HepG2 (cell line): ENCODE results near the gene TBCB. TPM values are rescaled to one million over a fixed set of nuclear protein-coding genes. Genes with fewer than 3 reads are reported as not detected.

Experiments used
- CCAR2 ChIP-seq: fragments of 200-400 bp; formaldehyde crosslinking; optimal IDR thresholded peaks from 2 replicates; pipeline ENCODE3; 2018; ENCODE audit warnings: low read depth, mild to moderate bottlenecking, low read length, moderate library complexity
- DZIP1 ChIP-seq: sonication (generic); formaldehyde crosslinking; IDR thresholded peaks from 2 replicates; pipeline ENCODE4 v1.5.0; 2020; ENCODE audit warnings: mild to moderate bottlenecking, missing genetic modification reagents
- ETV5 ChIP-seq: IDR thresholded peaks from 2 replicates; pipeline ENCODE4 v1.6.1; 2018; ENCODE audit warnings: missing biosample characterization, missing genetic modification reagents, inconsistent platforms, borderline replicate concordance
- FOXJ3 ChIP-seq: sonication (generic); formaldehyde crosslinking; IDR thresholded peaks from 2 replicates; pipeline ENCODE4 v1.4.0; 2020; ENCODE audit warnings: missing genetic modification reagents, mild to moderate bottlenecking, borderline replicate concordance
- GPBP1L1 ChIP-seq: sonication (generic); formaldehyde crosslinking; IDR thresholded peaks from 2 replicates; pipeline ENCODE4 v1.5.0; 2020; ENCODE audit warnings: mild to moderate bottlenecking, missing genetic modification reagents
- HDAC1 ChIP-seq: sonication (generic); formaldehyde crosslinking; IDR thresholded peaks from 2 replicates; pipeline ENCODE4 v1.5.1; 2020; ENCODE audit warnings: mild to moderate bottlenecking, missing genetic modification reagents
- KLF15 ChIP-seq: sonication (generic); formaldehyde crosslinking; IDR thresholded peaks from 2 replicates; pipeline ENCODE4 v1.8.1; 2023; ENCODE audit warnings: borderline replicate concordance, mild to moderate bottlenecking, inconsistent platforms, missing genetic modification reagents, mixed read lengths
- MXD1 ChIP-seq: sonication (generic); formaldehyde crosslinking; IDR thresholded peaks from 2 replicates; pipeline ENCODE4 v1.4.0; 2020; ENCODE audit warnings: mild to moderate bottlenecking, missing genetic modification reagents
- RBM39 ChIP-seq: fragments of 200-400 bp; formaldehyde crosslinking; IDR thresholded peaks from one replicate; pipeline ENCODE4 v1.6.1; 2018; ENCODE audit warnings: antibody characterized with exemption, mild to moderate bottlenecking, low read depth, low read length; ENCODE audit not compliant: poor library complexity, severe bottlenecking
- SMC3 ChIP-seq: IDR thresholded peaks from 2 replicates; pipeline ENCODE4 v1.6.1; 2011; ENCODE audit warnings: low read length, improper control_type of control experiment
- SOX5 ChIP-seq: IDR thresholded peaks from 2 replicates; pipeline ENCODE4 v1.6.1; 2016; ENCODE audit warnings: borderline replicate concordance
- XRCC5 ChIP-seq: fragments of 200-400 bp; formaldehyde crosslinking; optimal IDR thresholded peaks from 2 replicates; pipeline ENCODE3; 2017; ENCODE audit warnings: mild to moderate bottlenecking, low read length
- YEATS4 ChIP-seq: sonication (generic); formaldehyde crosslinking; IDR thresholded peaks from 2 replicates; pipeline ENCODE4 v1.4.0; 2020; ENCODE audit warnings: missing genetic modification reagents, borderline replicate concordance
- ZBTB21 ChIP-seq: sonication (generic); formaldehyde crosslinking; IDR thresholded peaks from 2 replicates; pipeline ENCODE4 v1.4.0; 2020; ENCODE audit warnings: missing genetic modification reagents
- ZBTB42 ChIP-seq: sonication (generic); formaldehyde crosslinking; IDR thresholded peaks from 2 replicates; pipeline ENCODE4 v1.5.0; 2020; ENCODE audit warnings: mild to moderate bottlenecking, missing genetic modification reagents
- ZBTB7A ChIP-seq: sonication (generic); formaldehyde crosslinking; IDR thresholded peaks from 2 replicates; pipeline ENCODE4 v1.8.0; 2022; ENCODE audit warnings: mild to moderate bottlenecking, missing genetic modification reagents
- ZNF101 ChIP-seq: sonication (generic); formaldehyde crosslinking; IDR thresholded peaks from 2 replicates; pipeline ENCODE4 v1.4.0; 2020; ENCODE audit warnings: mild to moderate bottlenecking, low read depth, missing genetic modification reagents, borderline replicate concordance
- ZNF329 ChIP-seq: sonication (generic); formaldehyde crosslinking; IDR thresholded peaks from 2 replicates; pipeline ENCODE4 v1.9.0; 2021; ENCODE audit warnings: low read depth, mild to moderate bottlenecking, missing genetic modification reagents
- ZNF343 ChIP-seq: sonication (generic); formaldehyde crosslinking; IDR thresholded peaks from 2 replicates; pipeline ENCODE4 v1.4.0; 2020; ENCODE audit warnings: mild to moderate bottlenecking, missing genetic modification reagents
- ZNF558 ChIP-seq: sonication (generic); formaldehyde crosslinking; IDR thresholded peaks from 2 replicates; pipeline ENCODE4 v1.9.0; 2022; ENCODE audit warnings: mild to moderate bottlenecking, missing genetic modification reagents, borderline replicate concordance
- ZNF570 ChIP-seq: sonication (generic); formaldehyde crosslinking; IDR thresholded peaks from 2 replicates; pipeline ENCODE4 v1.4.0; 2020; ENCODE audit warnings: mild to moderate bottlenecking, missing genetic modification reagents, borderline replicate concordance
- ZNF704 ChIP-seq: sonication (generic); formaldehyde crosslinking; IDR thresholded peaks from 2 replicates; pipeline ENCODE4 v1.8.1; 2023; ENCODE audit warnings: mild to moderate bottlenecking, inconsistent platforms, moderate library complexity, missing genetic modification reagents, borderline replicate concordance
- ZNF768 ChIP-seq: sonication (generic); formaldehyde crosslinking; IDR thresholded peaks from 2 replicates; pipeline ENCODE4 v1.4.0; 2020; ENCODE audit warnings: missing genetic modification reagents
- ZNF775 ChIP-seq: sonication (generic); formaldehyde crosslinking; IDR thresholded peaks from 2 replicates; pipeline ENCODE4 v1.4.0; 2020; ENCODE audit warnings: missing genetic modification reagents, mild to moderate bottlenecking, moderate library complexity, borderline replicate concordance
- ZSCAN12 ChIP-seq: sonication (generic); formaldehyde crosslinking; IDR thresholded peaks from 2 replicates; pipeline ENCODE4 v1.9.0; 2021; ENCODE audit warnings: mild to moderate bottlenecking, missing genetic modification reagents
- polyA plus RNA-seq, 8 experiments: library from polyadenylated mRNA; depleted of rRNA in 3 of 8; stranded (reverse) in 7 of 8; unstranded in 1 of 8; fragments of >200 nt; fragmentation: Illumina TruSeq in 4 of 8; extraction: Trizol in 4 of 8; gene quantifications; 2 replicates each; pipeline versions ENCODE4 v1.2.1 to v1.2.3, GENCODE V29; 2011 to 2016; ENCODE audit warnings: low read depth in 4 of 8, missing spikeins in 1 of 8, mixed read lengths in 1 of 8; ENCODE audit not compliant: insufficient read depth in 1 of 8
- total RNA-seq, 5 experiments: library from RNA; depleted of rRNA; stranded (reverse); fragments of >200 nt; fragmentation: Illumina TruSeq; extraction: Trizol; gene quantifications; 2 replicates each; pipeline ENCODE4 v1.2.3, GENCODE V29; 2016; ENCODE audit warnings: low read depth in 1 of 5

The TBCB gene
- total and polyA plus RNA-seq, 2 of the 13 experiments (the other 11 are each of a cell fraction or from before 2014, with no cell fraction given) = 271 to 276 TPM

GRCh38 chr19:36114721-36115452 is 381 bp upstream of the TBCB start, which contains the start of gene POLR2I (continued):
- no peak for TF ChIP-seq ZNF101 (CRISPR knock-in tag)
- no peak for TF ChIP-seq SMC3
- TF ChIP-seq MXD1 (CRISPR knock-in tag) = peak; percentile 97
- peak; percentile 54 for TF ChIP-seq ZBTB21
- peak; percentile 56; the same call in 1 of the 2 replicates for TF ChIP-seq ETV5 (CRISPR knock-in tag)
- TF ChIP-seq ZNF768 = peak; percentile 77; the same call in 1 of the 2 replicates
- peak; percentile 40 for TF ChIP-seq XRCC5
- TF ChIP-seq ZNF775 = no peak
- TF ChIP-seq DZIP1 = no peak
- peak; percentile 75; the same call in 1 of the 2 replicates for TF ChIP-seq ZNF329 (CRISPR knock-in tag)
- TF ChIP-seq CCAR2 = no peak
- no peak; the same call in 1 of the 2 replicates for TF ChIP-seq ZNF558
- no peak; the same call in 1 of the 2 replicates for TF ChIP-seq ZSCAN12 (CRISPR knock-in tag)
- TF ChIP-seq ZNF343 (CRISPR knock-in tag) = peak; percentile 93
- TF ChIP-seq FOXJ3 (CRISPR knock-in tag) = peak; percentile 70; the same call in 1 of the 2 replicates
- no peak; the same call in 1 of the 2 replicates for TF ChIP-seq SOX5 (CRISPR knock-in tag)
- TF ChIP-seq ZNF570 = no peak
- TF ChIP-seq YEATS4 = peak; percentile 99
- 0 out of 2 replicates have a peak, but pooled peaks have one; percentile 87 for TF ChIP-seq KLF15 (CRISPR knock-in tag)
- no peak for TF ChIP-seq ZBTB42
- TF ChIP-seq GPBP1L1 = no peak
- no peak for TF ChIP-seq ZBTB7A
- TF ChIP-seq HDAC1 (CRISPR knock-in tag) = peak; percentile 84
- TF ChIP-seq ZNF704 (CRISPR knock-in tag) = peak; percentile 95
- TF ChIP-seq RBM39 = peak; percentile 91
